DOHH2 (cell line): ENCODE data around the gene RLN3.
A peak's percentile ranks its signal among the peaks of the same experiment; 100 is the strongest.

ENCODE experiments used
- H3F3A ChIP-seq: fragments of 200-600 bp; sonication (generic), shearing (Covaris generic); 2 replicates; pipeline ENCODE4 v1.6.0; 2016; ENCODE audit warnings: antibody characterized with exemption, mild to moderate bottlenecking; ENCODE audit not compliant: control insufficient read depth, insufficient read depth
- H3K27ac ChIP-seq: fragments of 200-600 bp; sonication (generic); 2 replicates; pipeline ENCODE4 v1.5.1; 2014; ENCODE audit warnings: low read depth, mild to moderate bottlenecking, low read length, moderate library complexity
- H3K27me3 ChIP-seq: fragments of 200-600 bp; sonication (generic); 2 replicates; pipeline ENCODE4 v1.6.1; 2014; ENCODE audit warnings: mild to moderate bottlenecking, low read length, mixed read lengths; ENCODE audit not compliant: control insufficient read depth
- H3K36me3 ChIP-seq: fragments of 200-600 bp; sonication (generic); 2 replicates; pipeline ENCODE4 v1.6.1; 2014; ENCODE audit warnings: mild to moderate bottlenecking, low read length, moderate library complexity, mixed read lengths; ENCODE audit not compliant: control insufficient read depth
- H3K4me1 ChIP-seq: fragments of 200-600 bp; sonication (generic); 2 replicates; pipeline ENCODE4 v1.6.1; 2014; ENCODE audit warnings: mild to moderate bottlenecking, low read length, mixed read lengths; ENCODE audit not compliant: control insufficient read depth
- H3K4me2 ChIP-seq: fragments of 200-600 bp; sonication (generic); 2 replicates; pipeline ENCODE4 v1.6.0; 2014; ENCODE audit warnings: mild to moderate bottlenecking, low read length, moderate library complexity
- H3K4me3 ChIP-seq: fragments of 200-600 bp; sonication (generic); 2 replicates; pipeline ENCODE4 v1.5.1; 2014; ENCODE audit warnings: mild to moderate bottlenecking, low read length, mixed read lengths
- H3K79me2 ChIP-seq: fragments of 200-600 bp; sonication (generic); 2 replicates; pipeline ENCODE4 v1.6.1; 2014; ENCODE audit warnings: mild to moderate bottlenecking, low read length, mixed read lengths; ENCODE audit not compliant: control insufficient read depth
- H3K9me2 ChIP-seq: fragments of 200-600 bp; sonication (generic); replicated peaks from 2 replicates; pipeline ENCODE4 v1.6.1; 2014; ENCODE audit warnings: mild to moderate bottlenecking, low read length, mixed read lengths; ENCODE audit not compliant: control insufficient read depth
- H3K9me3 ChIP-seq: fragments of 200-600 bp; sonication (generic); 2 replicates; pipeline ENCODE4 v1.6.1; 2014; ENCODE audit warnings: antibody characterized with exemption, low read length, mixed read lengths; ENCODE audit not compliant: control insufficient read depth, insufficient read depth
- H4K20me1 ChIP-seq: fragments of 200-600 bp; sonication (generic); 2 replicates; pipeline ENCODE4 v1.6.0; 2014; ENCODE audit warnings: low read depth, mild to moderate bottlenecking, antibody characterized with exemption, low read length, moderate library complexity; ENCODE audit not compliant: control insufficient read depth, insufficient read depth
- CTCF ChIP-seq: fragments of 200-600 bp; sonication (generic); IDR thresholded peaks from one replicate; pipeline ENCODE4 v1.5.1; 2014; ENCODE audit warnings: antibody characterized with exemption, mild to moderate bottlenecking, low read depth, low read length; ENCODE audit not compliant: poor library complexity, severe bottlenecking
- EZH2phosphoT487 ChIP-seq: fragments of 200-600 bp; sonication (generic); IDR thresholded peaks from 2 replicates; pipeline ENCODE4 v1.6.1; 2017; ENCODE audit warnings: borderline replicate concordance, mild to moderate bottlenecking, antibody characterized with exemption, low read length, moderate library complexity, mixed read lengths

RLN3 gene

GRCh38 chr19:14027856-14028450 lies at the start of gene RLN3:
Gene RLN3 (plus strand): TSS chr19:14028148. CDS start chr19:14028205, 57 bp downstream.
- TF ChIP-seq EZH2phosphoT487 = no peak
- TF ChIP-seq CTCF = no peak

GRCh38 chr19:13978351-13979243 lies 49.4 kb upstream of the RLN3 start:
- H3K9me2 ChIP-seq = no peaks in the 10 kb centered on the region
- H3K27me3 ChIP-seq = no peaks in the 10 kb centered on the region
- H3K79me2 ChIP-seq = no peaks in the 10 kb centered on the region
- no peaks in the 10 kb centered on the region for H4K20me1 ChIP-seq
- no peak overlapping the region for H3K4me3 ChIP-seq
- H3F3A ChIP-seq = no peaks in the 10 kb centered on the region
- peaks cover 32% of the 10 kb centered on the region for H3K4me1 ChIP-seq
- H3K27ac ChIP-seq = no peak overlapping the region
- H3K4me2 ChIP-seq = no peak overlapping the region
- TF ChIP-seq CTCF (no peak), EZH2phosphoT487 (no peak)
- no peaks in the 10 kb centered on the region for H3K9me3 ChIP-seq
- peaks cover 9% of the 10 kb centered on the region; the same call in 1 of the 2 replicates for H3K36me3 ChIP-seq

More at GRCh38 chr19:14027856-14028450, at the start of gene RLN3:
- H3K79me2 ChIP-seq = no peaks in the 10 kb centered on the region
- no peaks in the 10 kb centered on the region for H4K20me1 ChIP-seq
- H3K4me1 ChIP-seq = peaks cover 54% of the 10 kb centered on the region
- peak within 1 kb of the TSS; percentile 24; the same call in 1 of the 2 replicates for H3K4me3 ChIP-seq
- no peaks in the 10 kb centered on the region for H3K9me2 ChIP-seq
- peaks cover 19% of the 10 kb centered on the region for H3F3A ChIP-seq
- H3K36me3 ChIP-seq = no peaks in the 10 kb centered on the region
- no peaks in the 10 kb centered on the region for H3K9me3 ChIP-seq
- H3K4me2 ChIP-seq = peak within 1 kb of the TSS; percentile 51
- peak within 1 kb of the TSS; percentile 51 for H3K27ac ChIP-seq
- no peaks in the 10 kb centered on the region for H3K27me3 ChIP-seq

- Histone ChIP-seq H3K9me2 (no peaks in the 10 kb centered on the region), H4K20me1 (no peaks in the 10 kb centered on the region), H3K9me3 (no peaks in the 10 kb centered on the region), H3K4me1 (peaks cover 32% of the 10 kb centered on the region), H3K36me3 (peaks cover 9% of the 10 kb centered on the region; the same call in 1 of the 2 replicates), H3K4me2 (no peak overlapping the region), H3F3A (no peaks in the 10 kb centered on the region), H3K27ac (no peak overlapping the region), H3K79me2 (no peaks in the 10 kb centered on the region), H3K27me3 (no peaks in the 10 kb centered on the region), H3K4me3 (no peak overlapping the region)
- TF ChIP-seq EZH2phosphoT487 = no peak
- no peak for TF ChIP-seq CTCF
Observed at GRCh38 chr19:13979244-13979615, 48.7 kb upstream of the RLN3 start.
